GM18498 (cell line): Measurements from ENCODE around the gene CLNK.
"Not testable (repeated sequence)": the region's sequence is repeated elsewhere in the genome, so short reads cannot be mapped to it uniquely, and the experiment has no call there.

Source experiments
- ATAC-seq: cut with Tn5 transposase; IDR thresholded peaks from one replicate; pipeline ENCODE4 v1.9.1; 2021; ENCODE audit warnings: mild to moderate bottlenecking, moderate library complexity; ENCODE audit not compliant: unreplicated experiment

The CLNK gene

GRCh38 chr4:10614926-10615325 lies 69.6 kb downstream of the CLNK start:
- ATAC-seq: not testable (repeated sequence)

DNA sequence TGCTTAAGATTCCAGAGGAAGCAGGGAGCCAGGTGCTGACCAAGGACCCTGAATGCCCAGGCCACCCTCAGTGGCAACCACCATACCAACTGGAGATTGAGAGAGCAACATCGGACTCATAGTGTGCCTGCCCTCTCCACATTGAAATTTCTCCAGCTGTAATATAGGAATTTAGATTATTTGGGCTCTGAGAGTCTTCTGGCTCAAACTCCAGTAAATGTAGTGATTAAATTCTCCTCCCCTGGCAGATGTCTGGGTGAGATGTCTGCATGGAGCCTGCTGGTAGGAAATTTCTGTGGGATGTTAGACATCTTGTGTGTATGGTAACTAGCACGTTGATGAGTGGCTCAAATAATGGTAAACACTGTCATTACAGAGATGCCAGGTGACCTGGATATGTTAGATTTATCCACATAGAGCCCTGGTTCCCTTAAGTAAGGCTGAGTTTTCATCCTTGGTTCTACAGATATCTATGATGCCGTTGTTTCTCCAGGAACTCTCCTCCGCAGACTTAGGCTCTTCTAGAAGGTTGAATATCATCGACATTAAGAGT lies 70.6 kb downstream of the CLNK start:
- no peak for ATAC-seq

DNA sequence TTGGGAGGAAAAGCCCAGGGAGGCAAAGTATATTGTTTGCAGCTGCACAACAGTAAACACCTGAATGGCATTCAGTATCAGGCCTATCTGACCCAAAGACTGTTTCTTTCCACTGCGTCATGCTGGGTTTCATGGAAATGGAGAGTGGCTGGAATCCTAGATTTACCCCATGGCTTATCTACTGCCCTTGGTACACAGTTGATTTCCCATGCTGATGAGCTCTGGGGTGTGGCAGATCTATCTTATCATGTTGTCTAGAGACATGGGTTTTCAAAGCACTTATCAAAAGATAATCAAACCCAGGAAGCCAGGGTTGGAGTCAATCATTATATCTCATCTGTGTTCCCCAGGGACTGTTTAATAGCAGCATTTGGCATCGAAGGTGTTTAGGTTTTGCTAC lies 72.1 kb downstream of the CLNK start:
- no peak for ATAC-seq

DNA sequence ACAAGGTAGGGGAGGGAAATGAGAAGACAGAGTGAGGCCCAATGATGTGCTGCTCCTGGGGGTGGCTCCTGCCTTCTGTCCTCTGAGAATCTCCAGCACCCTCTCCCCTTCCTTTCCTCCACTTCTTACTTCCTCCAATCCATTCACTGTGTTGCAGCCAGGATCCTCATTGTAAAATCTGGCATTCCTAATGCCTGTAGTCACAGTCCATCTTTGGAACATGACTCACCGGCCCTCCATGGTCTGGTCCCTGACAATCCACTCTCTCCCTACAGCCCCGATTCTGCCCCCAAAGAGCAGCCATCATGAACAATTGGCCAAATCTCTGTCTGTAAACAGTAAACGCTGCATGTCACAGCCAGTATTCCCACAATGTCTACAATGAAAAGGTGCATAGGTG lies 72.9 kb downstream of the CLNK start:
- ATAC-seq: no peak

DNA sequence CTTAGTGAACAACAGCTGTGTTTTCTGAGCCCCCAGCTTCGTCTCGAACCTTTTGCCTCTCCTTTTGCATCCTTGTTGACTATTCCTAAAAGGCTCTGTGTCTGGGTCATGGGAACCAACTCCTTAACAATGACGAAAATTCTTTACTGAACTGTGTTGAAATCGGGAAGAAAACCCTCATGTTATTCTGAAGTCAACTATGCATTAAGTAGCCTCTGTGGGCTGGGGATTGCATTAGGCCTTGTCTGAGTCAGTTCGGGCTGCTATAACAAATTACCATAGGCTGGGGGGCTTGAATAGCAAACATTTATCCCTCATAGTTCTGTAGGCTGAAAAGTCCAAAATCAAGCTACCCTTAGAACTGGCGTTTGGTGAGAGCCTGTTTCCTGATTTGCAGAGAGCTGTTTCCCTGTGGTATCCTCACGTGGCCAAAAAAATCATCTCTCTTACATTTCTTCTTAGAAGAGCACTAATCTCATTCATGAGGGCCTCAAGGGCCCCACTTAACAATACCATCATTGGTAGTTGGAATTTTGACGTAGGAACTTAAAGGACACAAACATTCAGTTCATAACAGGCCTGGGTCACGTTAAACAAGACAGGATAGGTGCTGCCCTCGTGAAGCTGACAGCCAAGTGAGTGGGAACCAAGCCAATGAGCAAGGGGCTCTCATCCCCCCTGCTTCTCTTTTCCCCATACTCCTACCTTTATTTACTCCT lies 75.9 kb downstream of the CLNK start:
- no peak for ATAC-seq

DNA sequence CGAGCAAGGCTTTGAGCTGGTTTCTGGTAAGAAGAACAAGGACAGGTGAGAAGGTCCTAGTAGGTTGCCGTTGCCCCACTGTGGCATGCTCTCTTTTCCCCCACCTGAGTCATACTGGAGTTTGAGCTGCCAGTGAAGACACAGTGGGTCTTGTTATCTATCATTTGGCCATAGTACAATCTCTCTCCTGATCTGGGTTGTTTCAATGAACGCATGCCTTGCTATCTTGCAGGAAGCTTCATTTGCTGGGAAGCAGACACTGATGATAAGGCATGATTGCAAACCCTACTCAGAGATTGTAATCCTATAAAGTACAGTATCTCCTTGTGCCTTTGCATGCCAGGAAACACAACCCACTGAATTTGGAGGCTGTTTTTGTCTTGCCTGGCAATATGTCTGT lies 77.4 kb downstream of the CLNK start:
- ATAC-seq: no peak

DNA sequence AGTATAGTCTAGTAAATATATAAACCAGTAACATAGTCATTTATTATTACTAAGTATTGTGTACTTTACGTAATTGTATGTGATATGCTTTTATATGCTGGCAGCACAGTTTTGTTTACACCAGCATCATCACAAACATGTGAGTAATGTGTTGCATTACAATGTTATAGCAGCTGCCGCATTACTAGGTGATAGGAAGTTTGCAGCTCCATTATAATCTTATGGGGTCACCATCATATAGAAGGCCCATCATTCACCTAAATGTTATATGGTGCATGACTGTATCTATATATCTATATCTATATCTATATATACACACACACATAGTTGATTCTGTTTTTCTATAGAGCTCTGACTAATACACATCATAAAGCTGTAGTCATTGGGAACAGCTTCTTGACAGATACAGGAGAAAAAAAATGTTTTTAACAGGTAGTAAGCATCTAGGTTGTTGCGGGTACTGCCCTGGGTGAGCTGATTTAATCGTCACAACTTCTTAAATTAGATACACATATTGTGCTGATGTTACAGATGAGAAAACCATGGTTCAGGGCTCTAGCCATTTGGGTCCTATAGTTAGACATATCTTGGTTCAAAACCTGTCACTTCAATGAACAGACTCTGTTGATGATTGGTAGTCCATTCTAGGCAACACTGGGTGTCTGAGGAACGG lies 77.9 kb downstream of the CLNK start:
- no peak for ATAC-seq

- no peak for ATAC-seq
Measured at GRCh38 chr4:10605746-10606482, 78.7 kb downstream of the CLNK start.

GRCh38 chr4:10605031-10605430 lies 79.5 kb downstream of the CLNK start:
- no peak for ATAC-seq

GRCh38 chr4:10599574-10599973 lies 85.0 kb downstream of the CLNK start:
- no peak for ATAC-seq

- no peak for ATAC-seq
Measured at GRCh38 chr4:10598829-10599228, 85.7 kb downstream of the CLNK start.

- ATAC-seq: no peak
Measured at GRCh38 chr4:10596586-10597290, 87.8 kb downstream of the CLNK start.

GRCh38 chr4:10593130-10593529 lies 91.4 kb downstream of the CLNK start:
- no peak for ATAC-seq

DNA sequence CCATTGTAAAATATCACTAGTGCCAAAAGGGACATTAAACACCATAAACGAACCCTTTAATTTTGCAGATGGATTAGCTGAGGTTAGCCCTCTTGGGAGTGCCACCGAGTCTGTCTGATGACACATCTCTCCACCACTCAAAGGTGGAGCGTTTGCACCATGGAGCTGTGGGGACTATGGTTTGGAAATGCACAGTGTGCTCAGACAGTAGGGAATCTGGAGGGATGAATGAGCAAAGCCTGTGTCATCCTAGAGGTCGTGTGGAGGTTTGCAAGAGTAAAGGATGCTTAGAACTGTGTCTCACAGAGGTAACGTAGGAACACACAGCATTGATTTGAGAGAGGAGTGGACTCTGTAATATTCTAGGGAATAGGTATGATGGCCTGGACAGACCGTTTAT lies 93.7 kb downstream of the CLNK start:
- no peak for ATAC-seq

DNA sequence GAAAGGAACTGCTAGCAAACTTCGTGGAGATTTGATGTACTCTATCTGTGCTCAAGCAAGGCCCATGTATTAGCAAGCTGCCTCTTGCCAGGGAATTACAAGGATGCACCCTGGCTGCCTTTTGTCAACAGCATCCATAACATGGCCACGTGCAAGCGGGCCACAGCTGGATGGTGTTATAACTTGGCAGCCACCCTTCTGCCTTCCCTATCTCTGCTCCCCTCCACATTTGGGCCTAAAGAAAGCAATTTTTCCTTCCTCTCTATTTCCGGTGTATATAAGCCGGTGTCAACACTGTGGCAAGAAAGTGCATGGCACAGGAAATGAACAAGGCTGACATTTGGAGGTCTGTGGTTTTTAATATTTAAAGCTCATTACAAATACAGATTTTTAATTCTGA lies 94.8 kb downstream of the CLNK start:
- ATAC-seq: no peak

DNA sequence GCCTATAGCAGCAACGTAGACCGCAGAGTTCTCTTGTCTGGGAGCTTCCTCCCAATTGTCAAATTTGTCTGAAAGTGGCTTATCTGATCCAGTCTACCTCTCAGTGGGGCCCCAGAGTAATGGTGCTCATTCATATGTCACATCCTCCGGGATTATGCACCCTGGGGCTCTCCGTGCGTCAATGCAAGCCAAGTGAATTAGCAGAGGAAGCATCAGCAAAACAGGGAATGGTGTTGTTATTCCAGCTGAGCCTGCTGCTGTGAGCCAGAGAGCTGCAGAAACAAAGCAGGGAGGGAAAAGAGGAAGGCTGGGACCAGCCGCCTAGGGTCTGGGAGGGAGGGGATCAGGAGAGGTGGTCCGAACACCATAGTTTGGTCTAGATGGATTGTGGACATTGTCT lies 95.2 kb downstream of the CLNK start:
- no peak for ATAC-seq

DNA sequence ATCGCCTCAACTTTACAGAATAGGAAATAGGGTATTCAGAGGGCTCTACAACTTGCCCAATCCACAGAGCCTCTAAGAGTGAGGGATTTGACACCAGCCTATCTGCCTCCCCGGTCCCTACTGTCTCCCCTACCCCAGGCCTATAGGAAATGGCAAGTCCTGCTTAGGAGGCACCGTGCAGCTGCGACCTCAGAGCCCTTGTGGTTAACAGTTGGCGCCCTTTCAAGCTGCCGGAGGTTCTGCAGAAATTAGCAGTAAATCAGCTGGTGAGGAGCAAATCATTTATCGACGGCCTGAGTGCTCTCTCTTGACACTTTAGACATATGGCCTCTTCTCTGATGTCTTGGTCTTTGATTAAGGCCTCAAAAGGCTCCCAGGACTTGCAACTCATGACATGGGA lies 96.9 kb downstream of the CLNK start:
- ATAC-seq: no peak

DNA sequence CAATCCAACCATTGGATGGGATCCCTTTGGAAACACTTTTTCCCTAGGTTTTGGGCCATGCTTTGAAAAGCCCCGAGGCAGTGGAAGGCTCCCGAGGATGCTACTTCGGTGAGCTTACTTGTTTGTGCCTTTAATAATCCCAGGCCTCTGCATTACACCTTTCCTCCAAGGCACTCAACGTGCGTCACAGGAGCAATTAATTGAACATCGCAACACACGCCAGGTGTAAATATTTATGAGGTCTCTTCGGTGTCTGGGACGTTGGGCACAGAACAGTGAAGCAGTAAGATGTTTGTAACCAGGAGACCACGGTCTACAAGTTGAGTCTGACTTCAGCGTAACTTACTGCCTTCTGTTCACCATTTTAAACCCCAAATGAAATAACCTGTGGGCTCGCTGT lies 97.3 kb downstream of the CLNK start:
- no peak for ATAC-seq

DNA sequence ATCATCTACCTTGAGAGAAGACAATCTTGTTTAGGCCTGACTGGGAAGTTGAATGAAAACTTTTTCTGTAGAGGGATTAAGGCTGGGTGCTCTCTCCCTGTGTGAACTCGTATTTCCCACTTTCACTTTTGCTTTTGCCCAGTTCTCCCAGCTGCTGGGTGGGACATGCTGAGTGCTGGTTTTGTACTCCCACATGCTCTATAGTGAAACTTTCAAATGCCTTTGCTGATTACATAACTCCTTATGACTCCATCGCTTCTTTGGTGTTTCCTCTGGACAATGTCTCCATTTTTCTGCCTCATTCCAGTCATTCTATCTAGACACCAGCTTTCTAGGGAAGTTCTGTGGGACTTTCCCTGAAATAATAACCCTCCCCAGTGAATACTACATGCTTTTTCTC lies 100.5 kb downstream of the CLNK start:
- ATAC-seq: peak; percentile 68

DNA sequence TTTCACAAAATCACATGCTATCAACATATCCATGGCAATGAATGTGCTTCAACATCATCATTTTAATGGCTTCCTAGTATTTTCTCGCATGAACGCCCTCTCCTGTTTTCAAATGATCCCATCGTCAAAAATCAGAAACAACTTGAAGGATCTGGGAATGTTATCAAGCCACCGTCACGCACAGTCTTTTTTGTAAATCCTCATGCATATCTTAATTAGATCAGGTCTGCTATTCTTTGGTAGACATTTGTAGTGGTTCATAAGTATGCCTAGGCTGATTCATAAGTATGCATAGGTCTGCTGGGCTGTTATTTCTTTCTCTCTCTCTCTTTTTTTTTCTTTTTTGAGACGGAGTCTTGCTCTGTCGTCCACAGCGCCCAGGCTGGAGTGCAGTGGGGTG lies 101.6 kb downstream of the CLNK start:
- no peak for ATAC-seq

DNA sequence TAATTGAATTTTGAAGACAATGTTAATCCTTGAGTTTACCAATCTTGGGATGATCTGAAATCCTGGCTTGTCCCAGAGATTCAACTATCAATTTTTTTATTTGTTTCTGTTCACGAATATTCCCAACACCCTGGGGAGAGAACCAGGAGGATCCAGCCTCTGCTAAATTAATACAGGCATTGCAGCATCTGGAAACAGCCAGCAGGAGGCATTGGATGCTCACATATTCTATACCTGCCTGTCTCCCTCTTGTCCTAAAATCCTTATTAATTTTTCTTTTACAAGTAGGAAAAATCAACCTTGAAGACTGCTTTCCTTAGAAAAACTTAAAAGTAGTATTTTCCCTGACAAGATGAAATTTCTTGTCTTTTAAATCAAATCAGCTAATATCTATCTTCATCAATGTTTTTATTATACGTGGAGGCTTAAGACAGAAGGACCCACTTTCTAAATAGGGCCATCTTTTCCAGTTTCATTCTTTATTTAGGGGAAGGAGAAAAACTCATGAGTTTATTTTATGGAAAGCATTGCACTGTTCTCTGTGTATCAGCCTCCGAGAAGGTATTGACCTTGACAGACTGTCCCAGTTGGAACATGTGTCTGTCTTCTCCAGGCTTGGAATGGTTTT lies 102.4 kb downstream of the CLNK start:
- ATAC-seq: no peak
